SK-N-SH (cell line): Measurements from ENCODE around the gene IL17REL.

ENCODE experiments used
- CHD2 ChIP-seq: fragments of 150-350 bp; IDR thresholded peaks from 2 replicates; pipeline ENCODE4 v1.6.1; 2018; ENCODE audit warnings: low read length; ENCODE audit not compliant: partially characterized antibody
- CTCF ChIP-seq: fragments of 200-600 bp; sonication (generic); IDR thresholded peaks from 2 replicates; pipeline ENCODE4 v1.6.1; 2017; ENCODE audit warnings: antibody characterized with exemption, mild to moderate bottlenecking, moderate library complexity
- GATA2 ChIP-seq: sonication (generic); formaldehyde crosslinking; IDR thresholded peaks from 2 replicates; pipeline ENCODE4 v1.5.0; 2020; ENCODE audit warnings: mild to moderate bottlenecking, missing genetic modification reagents
- POLR2AphosphoS5 ChIP-seq: IDR thresholded peaks from 2 replicates; pipeline ENCODE4 v1.6.1; 2012; ENCODE audit warnings: low read depth, low read length
- RAD21 ChIP-seq: IDR thresholded peaks from 2 replicates; pipeline ENCODE4 v1.6.1; 2012; ENCODE audit warnings: mild to moderate bottlenecking, low read length
- RFX5 ChIP-seq: IDR thresholded peaks from 2 replicates; pipeline ENCODE4 v1.6.1; 2012; ENCODE audit warnings: mild to moderate bottlenecking, improper control_type of control experiment, low read length
- SIN3A ChIP-seq: IDR thresholded peaks from 2 replicates; pipeline ENCODE4 v1.6.1; 2012; ENCODE audit warnings: low read depth, mild to moderate bottlenecking, low read length, moderate library complexity, borderline replicate concordance
- SMC3 ChIP-seq: IDR thresholded peaks from 2 replicates; pipeline ENCODE4 v1.6.1; 2012; ENCODE audit warnings: low read depth, low read length, improper control_type of control experiment

GRCh38 chr22:50051930-50052329, 39.4 kb upstream of the IL17REL start:
- TF ChIP-seq CHD2 (no peak), CTCF (no peak), RAD21 (no peak), SIN3A (no peak), GATA2 (CRISPR knock-in tag) (no peak), RFX5 (no peak), POLR2AphosphoS5 (no peak), SMC3 (no peak)
